HCT116 (cell line): Measurements from ENCODE around the gene CD99.
"Not testable (repeated sequence)": the region's sequence is repeated elsewhere in the genome, so short reads cannot be mapped to it uniquely, and the experiment has no call there.

ENCODE experiments used
- CEBPB ChIP-seq: IDR thresholded peaks from 2 replicates; pipeline ENCODE4 v1.6.1; 2012; ENCODE audit warnings: low read depth
- POLR2A ChIP-seq: IDR thresholded peaks from 2 replicates; pipeline ENCODE4 v1.7.0; 2011; ENCODE audit warnings: borderline replicate concordance; ENCODE audit not compliant: insufficient read depth, insufficient read length; ENCODE audit errors: extremely low read depth
- POLR2AphosphoS5 ChIP-seq: IDR thresholded peaks from 2 replicates; pipeline ENCODE4 v1.6.1; 2011; ENCODE audit warnings: mild to moderate bottlenecking, low read depth, low read length, moderate library complexity
- RAD21 ChIP-seq: IDR thresholded peaks from 2 replicates; pipeline ENCODE4 v1.6.1; 2012; ENCODE audit warnings: low read depth, mild to moderate bottlenecking
- SP1 ChIP-seq: IDR thresholded peaks from 2 replicates; pipeline ENCODE4 v1.6.1; 2012; ENCODE audit warnings: low read depth
- TF ChIP-seq, protein P1 (sequence below), 3 experiments: fragments of 200-600 bp in 1 of 3; sonication (generic) in 1 of 3; IDR thresholded peaks in 2 of 3; conservative IDR thresholded peaks in 1 of 3; 2 replicates each; pipeline ENCODE4 v1.5.1; 2012 to 2017; ENCODE audit warnings: low read depth in 2 of 3, low read length in 2 of 3, antibody characterized with exemption in 1 of 3, borderline replicate concordance in 1 of 3, control low read depth in 1 of 3, mild to moderate bottlenecking in 1 of 3, mixed read lengths in 1 of 3, mixed run types in 1 of 3, moderate library complexity in 1 of 3; ENCODE audit not compliant: insufficient read depth in 1 of 3
- TF ChIP-seq, protein P2 (sequence below): IDR thresholded peaks from 2 replicates; pipeline ENCODE4 v1.6.1; 2012

DNA sequence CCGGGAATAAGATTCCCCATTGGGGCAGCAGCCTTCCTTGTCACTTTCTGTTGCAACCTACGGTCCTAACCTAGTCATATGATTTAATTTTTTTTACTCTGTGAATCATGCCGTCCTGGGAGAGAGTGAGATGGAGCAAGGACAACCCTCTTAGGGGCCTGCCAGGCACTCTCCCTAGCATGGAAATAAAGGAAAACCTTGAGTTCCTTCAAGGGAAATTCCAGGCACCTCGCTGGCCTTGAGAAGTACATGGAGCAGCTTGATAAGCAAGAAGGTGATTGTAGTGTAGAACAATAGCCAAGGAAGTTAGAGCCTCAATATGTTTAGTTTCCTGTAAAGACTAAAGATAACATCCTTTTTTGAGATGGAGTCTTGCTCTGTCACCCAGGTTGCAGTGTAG, 71.6 kb downstream of the CD99 start:
- TF ChIP-seq CEBPB, SP1, POLR2A, RAD21, POLR2AphosphoS5: not testable (repeated sequence)
- TF ChIP-seq, protein P1, sequence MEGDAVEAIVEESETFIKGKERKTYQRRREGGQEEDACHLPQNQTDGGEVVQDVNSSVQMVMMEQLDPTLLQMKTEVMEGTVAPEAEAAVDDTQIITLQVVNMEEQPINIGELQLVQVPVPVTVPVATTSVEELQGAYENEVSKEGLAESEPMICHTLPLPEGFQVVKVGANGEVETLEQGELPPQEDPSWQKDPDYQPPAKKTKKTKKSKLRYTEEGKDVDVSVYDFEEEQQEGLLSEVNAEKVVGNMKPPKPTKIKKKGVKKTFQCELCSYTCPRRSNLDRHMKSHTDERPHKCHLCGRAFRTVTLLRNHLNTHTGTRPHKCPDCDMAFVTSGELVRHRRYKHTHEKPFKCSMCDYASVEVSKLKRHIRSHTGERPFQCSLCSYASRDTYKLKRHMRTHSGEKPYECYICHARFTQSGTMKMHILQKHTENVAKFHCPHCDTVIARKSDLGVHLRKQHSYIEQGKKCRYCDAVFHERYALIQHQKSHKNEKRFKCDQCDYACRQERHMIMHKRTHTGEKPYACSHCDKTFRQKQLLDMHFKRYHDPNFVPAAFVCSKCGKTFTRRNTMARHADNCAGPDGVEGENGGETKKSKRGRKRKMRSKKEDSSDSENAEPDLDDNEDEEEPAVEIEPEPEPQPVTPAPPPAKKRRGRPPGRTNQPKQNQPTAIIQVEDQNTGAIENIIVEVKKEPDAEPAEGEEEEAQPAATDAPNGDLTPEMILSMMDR (IDR thresholded peaks at IDR 0.05 in 2 of 3, conservative IDR thresholded peaks at IDR 0.05 in 1 of 3; ENCODE audit: borderline replicate concordance in 1 of 3, insufficient read depth in 1 of 3, low read depth in 2 of 3, low read length in 2 of 3): not testable (repeated sequence)
- TF ChIP-seq, protein P2, sequence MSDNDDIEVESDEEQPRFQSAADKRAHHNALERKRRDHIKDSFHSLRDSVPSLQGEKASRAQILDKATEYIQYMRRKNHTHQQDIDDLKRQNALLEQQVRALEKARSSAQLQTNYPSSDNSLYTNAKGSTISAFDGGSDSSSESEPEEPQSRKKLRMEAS: not testable (repeated sequence)
